GM19397 (cell line): Measurements from ENCODE around the gene RBM28.

ENCODE experiments used
- ATAC-seq: cut with Tn5 transposase; IDR thresholded peaks from one replicate; pipeline ENCODE4 v1.9.1; 2021; ENCODE audit warnings: mild to moderate bottlenecking, moderate library complexity; ENCODE audit not compliant: unreplicated experiment

The RBM28 gene

GRCh38 chr7:128376077-128376476, 32.4 kb upstream of the RBM28 start:
- ATAC-seq: no peak

GRCh38 chr7:128374041-128374440, 30.3 kb upstream of the RBM28 start:
- ATAC-seq: no peak

- ATAC-seq: no peak
Observed at GRCh38 chr7:128373606-128374005, 29.9 kb upstream of the RBM28 start.

DNA sequence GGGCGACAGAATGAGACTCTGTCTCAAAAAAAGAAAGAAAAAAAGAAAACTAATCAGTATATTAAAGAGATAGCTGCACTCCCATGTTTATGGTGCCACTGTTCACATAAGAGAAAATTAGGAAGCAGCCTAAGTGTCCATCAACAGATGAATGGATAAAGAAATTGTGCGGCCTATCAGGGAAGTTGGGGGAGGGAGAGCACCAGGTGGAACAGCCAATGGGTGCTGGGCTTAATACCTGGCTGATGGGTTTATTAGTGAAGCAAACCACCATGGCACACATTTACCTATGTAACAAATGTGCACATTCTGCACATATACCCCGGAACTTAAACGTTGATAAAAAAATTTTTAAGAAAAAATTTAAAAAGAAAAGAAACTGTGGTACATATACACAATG, 26.8 kb upstream of the RBM28 start:
- no peak for ATAC-seq

DNA sequence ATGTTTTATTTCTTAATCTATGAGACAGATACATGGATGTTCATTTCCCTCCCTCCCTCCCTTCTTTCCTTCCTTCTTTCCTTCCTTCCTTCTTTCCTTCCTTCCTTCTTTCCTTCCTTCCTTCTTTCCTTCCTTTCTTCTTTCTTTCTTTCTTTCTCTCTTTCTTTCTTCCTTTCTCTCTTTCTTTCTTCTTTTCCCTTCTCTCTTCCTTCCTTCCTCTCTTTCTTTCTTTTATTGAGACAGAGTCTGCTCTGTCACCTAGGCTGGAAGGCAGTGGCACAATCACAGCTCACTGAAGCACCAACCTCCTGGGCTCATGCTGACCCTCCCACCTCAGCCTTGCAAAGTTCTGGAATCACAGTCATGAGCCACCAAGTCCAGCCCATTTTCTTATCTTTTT, 23.3 kb upstream of the RBM28 start:
- ATAC-seq: no peak

- ATAC-seq: no peak
Observed at GRCh38 chr7:128366300-128366699, 22.6 kb upstream of the RBM28 start.

- ATAC-seq: no peak
Observed at GRCh38 chr7:128365432-128365831, 21.7 kb upstream of the RBM28 start.

DNA sequence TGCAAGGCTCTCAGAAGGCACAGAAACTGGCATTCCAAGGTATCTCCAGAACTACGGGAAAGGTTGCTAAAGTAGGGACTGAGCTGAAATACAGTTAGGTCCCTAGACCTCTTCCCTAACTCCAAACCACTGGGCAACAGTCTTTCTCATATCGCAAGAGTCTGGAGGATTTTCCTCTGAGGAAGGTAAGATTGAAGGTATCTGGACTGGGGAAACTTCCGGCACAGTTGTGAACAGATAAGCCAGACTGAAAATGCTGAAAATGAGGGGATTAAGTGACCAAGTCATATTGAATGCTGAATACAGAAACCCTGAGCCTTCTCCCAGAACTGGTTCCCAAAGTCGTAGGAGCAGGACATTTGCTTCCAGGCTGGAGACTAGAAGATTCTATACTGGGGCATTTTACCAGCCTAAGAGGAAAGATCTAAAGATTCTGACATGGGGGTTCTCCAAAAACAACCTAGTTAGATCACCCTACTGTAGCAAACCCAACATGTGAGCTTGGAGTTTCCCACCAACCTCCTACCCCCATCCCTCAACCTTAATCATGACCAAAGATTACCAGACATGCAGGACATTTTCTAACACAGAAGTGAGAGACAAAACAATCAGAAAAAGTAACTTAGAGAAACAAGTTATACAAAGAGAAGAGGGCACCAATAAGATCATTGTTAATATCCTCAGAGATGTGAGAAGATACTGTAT, 20.6 kb upstream of the RBM28 start:
- no peak for ATAC-seq

DNA sequence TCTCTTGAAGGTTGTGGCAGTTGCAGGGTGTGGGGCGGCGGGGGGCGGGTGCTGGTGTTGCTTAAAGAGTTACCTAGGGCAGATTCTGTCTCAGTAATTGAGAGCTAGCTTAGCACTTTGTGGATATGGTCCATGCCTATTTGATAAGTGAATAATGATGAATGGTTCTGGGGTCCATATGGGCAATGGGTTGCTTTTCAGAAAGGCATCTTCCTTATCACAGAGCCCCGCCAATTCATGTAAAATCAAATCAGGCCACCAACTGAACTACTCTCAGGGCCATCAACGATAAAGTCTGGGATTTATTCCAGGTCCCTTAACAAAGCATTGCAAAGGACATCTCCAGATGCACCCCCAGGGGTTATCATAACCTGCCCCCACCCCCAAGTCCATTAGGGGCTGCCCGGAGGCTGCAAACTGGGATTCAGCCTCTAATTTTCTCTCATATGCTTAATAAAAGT, 19.6 kb upstream of the RBM28 start:
- no peak for ATAC-seq

DNA sequence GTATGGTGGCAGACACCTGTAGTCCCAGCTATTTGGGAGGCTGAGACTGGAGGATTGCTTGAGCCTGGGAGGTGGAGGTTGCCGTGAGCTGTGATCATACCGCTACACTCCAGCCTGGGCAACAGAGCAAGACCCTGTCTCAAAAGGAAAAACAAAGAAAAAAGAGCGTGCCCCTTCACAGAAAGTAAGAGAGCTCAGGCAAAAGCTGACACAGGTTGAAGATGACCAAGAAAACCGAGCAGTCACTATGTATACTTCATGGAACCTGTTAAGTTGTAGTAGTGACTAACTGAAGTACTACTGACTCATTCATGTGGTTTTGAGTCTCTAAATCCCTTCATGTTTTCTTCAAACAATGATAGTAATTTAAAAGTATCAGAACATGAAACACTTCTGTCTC, 19.0 kb upstream of the RBM28 start:
- ATAC-seq: no peak

- ATAC-seq: no peak
Observed at GRCh38 chr7:128361411-128362379, 18.0 kb upstream of the RBM28 start, which contains the start of gene PRRT4. Gene PRRT4, minus strand, starts transcription at chr7:128361690.

GRCh38 chr7:128360359-128360678, 16.6 kb upstream of the RBM28 start:
- no peak for ATAC-seq

DNA sequence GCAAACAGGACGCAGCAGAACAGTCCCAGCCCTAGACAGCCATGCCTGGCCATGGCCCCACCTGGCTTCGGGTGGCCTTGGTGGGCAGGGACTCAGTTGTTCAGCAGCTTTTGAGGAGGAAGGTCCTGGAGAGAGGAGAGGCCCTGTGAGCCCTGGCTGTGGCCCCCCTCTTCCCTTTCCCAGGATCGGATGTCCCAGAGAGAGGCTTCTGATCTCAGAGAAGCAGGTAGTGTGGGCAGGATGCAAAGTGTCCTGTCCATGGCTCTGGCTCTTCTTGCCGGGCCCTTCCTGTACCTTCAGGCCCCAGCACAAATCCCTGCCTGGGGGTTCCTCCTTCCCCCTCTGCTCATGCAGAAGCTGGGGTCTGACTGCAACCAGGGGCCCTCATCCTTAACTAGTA, 16.2 kb upstream of the RBM28 start:
- no peak for ATAC-seq

- no peak for ATAC-seq
Observed at GRCh38 chr7:128359336-128359735, 15.6 kb upstream of the RBM28 start.

GRCh38 chr7:128358233-128358632, 14.5 kb upstream of the RBM28 start:
- no peak for ATAC-seq

GRCh38 chr7:128357217-128357613, 13.5 kb upstream of the RBM28 start:
- ATAC-seq: no peak

DNA sequence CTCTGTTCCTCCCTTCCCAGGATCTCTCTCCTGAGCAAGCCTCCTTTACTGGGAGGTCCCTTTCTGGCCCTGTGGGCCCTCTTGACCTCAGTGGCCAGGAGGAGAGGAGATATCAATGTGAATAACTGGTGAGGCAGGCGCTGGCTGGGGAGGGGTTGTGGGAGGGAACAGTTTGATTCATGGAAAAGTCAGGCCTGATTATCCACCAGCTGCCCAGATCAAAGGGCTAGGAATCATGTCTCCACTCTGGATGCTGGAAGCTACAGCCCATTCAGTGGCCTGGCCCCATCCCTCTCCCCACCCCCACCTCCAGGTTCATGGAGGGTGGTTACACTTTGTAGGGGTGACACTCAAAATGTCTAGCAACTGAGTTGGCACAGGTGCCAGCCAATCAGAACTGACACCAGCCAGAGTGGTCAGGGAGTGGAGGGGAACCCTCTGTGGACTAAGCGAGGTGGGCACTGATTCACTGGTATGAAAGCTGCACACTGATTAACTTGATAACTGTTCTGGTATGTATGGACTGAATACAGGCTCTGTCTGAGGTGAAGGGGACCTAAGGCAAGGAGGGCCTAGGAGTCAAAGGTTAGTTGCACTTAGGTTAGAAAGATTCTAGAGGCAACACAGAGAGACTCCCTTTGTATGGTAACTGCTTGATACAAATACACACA, 13.0 kb upstream of the RBM28 start:
- no peak for ATAC-seq

DNA sequence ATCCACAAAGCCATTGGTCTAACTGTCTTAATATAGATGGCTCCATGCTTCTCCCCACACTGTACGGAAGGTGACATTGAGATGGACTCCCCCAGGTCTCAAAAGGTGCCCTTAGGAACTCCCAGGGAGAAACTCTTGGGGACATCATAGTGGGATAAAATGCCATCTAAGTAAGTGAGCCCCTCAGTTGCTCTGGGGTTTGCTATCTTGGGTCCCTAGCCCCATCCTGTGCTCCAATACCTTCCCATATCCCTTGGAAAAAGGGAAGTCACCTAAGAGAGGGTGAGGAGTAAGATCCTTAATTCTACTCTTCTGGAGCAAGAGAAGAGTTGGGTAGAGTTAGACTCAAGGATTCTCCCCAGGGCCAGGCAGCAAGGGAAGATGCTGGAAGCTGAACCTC, 9.9 kb upstream of the RBM28 start:
- ATAC-seq: no peak

DNA sequence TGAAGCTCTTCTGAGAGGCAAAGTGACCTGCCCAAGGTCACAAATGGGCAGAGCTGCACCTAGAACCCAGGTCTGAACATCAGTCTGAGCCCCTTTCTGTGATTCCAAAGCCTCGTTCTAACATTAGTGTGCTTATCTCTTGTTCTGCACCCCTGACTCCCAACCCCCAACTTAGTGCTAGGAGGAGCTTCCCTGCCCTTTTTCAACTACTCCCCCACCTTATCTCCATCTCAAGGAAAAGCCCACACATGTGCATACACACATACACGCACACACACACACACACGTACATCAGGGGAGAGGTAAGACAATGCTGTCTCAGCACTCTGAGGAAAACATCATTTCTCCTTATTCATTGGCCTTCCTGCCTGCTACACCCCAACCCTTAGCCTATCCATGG, 9.5 kb upstream of the RBM28 start:
- ATAC-seq: no peak

- ATAC-seq: no peak
Observed at GRCh38 chr7:128352636-128353035, 8.9 kb upstream of the RBM28 start.

DNA sequence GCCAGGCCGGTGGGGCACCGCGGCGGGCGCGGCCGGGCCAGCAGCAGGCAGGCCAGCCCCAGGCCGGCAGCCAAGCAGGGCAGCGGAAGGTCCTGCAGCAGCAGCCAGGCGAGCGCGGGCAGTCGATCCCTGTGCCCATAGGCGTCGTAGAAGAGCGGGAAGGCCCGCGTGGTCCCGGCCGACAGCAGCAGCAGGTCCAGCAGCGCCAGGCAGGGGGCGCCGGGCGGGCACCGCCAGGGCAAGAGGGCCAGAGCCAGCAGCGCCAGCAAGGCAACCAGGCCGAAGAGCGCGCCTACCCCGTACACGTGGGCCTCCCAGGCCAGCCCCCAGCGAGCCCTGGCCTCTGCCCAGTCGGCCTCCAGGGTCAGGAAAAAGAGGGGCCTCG, 8.4 kb upstream of the RBM28 start:
- ATAC-seq: no peak
